HG02885 (cell line): Measurements from ENCODE around the gene SORBS2.

Source experiments
- ATAC-seq: cut with Tn5 transposase; IDR thresholded peaks from one replicate; pipeline ENCODE4 v1.9.1; 2021; ENCODE audit warnings: mild to moderate bottlenecking; ENCODE audit not compliant: unreplicated experiment, poor library complexity

The SORBS2 gene

DNA sequence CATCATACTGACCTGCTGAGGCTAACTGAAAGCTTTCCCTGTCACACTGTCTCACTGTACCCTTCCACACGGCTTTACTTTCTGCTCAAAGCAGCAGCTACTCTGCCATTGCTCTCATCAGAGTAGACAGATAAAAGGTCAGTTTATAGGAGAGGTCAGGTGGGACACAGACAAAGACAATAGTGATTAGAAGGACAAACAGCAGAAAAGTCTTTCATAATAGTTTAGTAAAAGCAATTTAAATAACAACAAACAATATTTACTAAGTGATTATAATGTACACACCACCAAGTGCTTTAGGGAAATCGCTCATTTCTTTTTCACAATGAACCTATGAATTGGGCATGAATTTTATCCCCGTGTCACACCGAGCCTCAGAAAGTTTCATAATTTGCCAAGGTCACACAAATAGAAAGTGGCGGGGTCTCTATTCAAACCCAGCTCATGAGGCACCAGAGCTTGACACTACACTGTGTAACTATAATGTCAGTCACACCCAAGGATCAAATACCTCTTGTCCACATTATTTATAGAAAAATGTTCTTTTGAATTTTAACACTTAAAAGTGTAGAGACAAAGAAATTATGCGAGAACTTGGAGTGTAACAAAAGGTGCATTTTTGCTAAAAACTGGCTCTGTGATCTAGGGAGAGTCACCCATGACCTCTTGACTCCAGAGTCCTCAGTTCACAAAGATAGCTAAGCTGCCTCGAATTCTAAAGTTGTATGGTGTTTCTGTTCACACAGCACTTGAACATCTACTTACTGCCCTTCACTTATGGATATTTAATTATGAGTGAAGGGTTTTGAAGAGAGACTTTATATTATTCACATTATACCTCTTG is 24.5 kb upstream of the SORBS2 start:
- ATAC-seq: no peak

DNA sequence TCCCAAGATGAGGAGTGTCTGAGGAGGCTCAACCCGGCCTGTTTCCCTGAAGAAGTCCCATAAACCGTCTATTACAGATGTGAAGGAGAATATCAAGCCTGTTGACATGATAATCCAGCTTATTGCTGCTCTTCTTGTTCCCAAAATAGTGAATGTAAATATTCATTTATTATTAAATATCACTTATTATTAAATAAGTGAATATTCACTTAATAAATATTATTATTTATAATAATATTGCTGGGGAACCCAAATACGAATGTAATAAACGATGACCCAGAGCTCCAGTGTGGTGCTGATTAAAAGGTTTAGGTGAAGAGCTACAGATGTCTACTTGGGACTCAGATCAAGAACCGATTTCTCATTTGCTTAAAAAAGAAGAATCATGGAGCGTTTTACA is 23.8 kb upstream of the SORBS2 start:
- ATAC-seq: no peak

DNA sequence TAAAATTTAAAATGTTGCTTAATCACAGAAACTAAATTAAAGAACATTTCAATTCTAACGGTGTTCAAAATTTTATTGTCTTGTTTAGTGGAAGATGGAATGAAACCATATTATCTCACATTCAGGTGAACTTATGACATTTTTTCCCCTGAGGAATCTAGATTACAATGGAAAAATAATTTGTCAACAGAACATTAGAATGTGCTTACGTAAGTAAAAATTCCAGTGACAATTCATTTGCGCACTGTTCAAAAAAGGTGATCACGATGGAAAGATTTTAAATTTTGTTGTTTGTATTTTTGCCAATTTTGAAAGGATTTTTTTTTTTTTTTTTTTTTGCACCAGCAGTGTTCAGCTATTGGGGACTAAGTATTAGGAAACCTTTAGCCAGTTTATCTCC is 23.3 kb upstream of the SORBS2 start:
- no peak for ATAC-seq

DNA sequence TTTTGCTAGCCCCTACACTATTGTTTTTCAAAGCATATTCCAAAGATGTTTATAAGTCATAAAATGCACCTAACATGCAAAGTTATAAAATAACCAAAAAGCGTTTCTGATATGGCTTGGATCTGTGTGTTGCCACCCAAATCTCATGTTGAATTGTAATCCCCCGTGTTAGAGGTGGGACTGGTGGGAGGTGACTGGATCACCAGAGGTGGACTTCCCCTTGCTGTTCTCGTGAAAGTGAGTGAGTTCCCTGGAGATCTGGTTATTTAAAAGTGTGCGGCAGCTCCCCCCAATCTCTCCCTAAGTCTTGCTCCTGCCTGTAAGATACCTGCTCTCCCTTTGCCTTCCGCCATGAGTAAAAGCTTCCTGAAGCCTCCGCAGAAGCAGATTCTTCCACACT is 22.8 kb upstream of the SORBS2 start:
- ATAC-seq: no peak

DNA sequence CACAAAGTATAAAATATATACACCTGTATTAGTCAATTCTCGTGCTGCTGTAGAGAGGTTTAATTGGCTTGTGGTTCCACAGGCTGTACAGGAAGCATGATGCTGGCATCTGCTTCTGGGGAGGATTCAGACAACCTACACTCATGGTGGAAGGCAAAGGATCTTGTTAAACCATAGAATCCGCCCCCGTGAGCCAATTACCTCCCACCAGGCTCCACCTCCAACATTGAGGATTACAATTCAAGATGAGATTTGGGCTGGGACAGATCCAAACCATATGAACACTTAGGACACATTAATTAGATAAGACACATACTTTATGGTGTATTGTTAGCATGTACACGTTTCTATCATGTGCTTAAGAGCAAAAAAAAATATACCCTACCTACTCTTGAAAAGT is 22.1 kb upstream of the SORBS2 start:
- no peak for ATAC-seq

DNA sequence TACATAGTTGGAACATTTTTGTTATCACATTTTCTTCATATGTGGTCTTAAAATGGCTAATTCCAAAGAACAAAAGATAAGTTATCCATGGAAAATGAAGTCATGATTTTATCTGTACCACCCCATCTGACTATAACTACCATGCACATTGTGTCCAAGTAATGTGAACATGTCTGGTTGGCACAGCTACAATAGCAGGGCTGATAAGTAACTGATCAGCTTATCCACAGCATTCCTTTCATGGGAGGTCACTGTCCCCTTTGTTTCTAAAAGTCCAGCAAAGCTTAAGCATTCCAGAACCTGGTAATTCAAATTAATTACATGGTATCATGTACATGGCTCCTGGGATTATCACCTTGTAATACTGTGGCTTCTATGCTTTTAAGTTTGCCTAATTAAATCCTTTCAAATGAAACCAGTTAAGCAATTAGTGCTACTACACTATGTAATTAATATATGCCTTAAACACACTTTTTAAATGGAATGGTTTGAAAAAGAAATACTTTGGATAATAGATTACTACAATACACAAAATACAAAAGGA is 21.1 kb upstream of the SORBS2 start:
- ATAC-seq: no peak

DNA sequence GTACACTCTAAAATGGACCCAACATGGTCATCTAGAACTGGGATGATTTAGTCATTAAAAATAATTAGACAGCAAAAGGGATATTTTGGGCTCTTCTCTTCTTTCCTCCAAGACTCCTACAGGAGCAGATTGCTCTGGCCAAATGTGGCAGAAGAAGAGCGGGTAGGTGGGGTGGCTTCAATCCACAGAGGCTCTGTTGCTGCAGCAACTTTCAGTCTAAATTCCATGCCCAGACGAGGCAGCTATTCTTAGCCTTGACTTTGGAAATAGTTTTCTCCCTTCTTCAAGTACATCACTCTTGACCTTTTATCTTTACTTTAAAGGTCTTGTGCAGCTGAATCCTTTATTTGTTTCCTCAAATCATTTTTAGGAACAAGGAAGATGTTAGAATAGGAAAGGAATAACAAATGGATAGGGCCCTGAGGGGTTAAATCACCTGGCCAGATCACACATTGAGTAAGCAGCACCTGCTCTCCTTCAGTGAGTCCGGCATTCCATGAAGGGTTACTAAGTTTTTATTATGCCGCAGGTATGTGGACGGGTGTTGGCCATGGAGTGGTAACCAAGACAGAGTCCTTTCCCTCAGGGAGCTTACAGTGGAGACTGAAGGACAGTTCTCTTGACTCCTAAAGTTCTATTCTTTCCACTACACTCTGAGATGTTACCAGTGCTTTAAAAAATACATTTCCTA is 19.3 kb upstream of the SORBS2 start:
- no peak for ATAC-seq

DNA sequence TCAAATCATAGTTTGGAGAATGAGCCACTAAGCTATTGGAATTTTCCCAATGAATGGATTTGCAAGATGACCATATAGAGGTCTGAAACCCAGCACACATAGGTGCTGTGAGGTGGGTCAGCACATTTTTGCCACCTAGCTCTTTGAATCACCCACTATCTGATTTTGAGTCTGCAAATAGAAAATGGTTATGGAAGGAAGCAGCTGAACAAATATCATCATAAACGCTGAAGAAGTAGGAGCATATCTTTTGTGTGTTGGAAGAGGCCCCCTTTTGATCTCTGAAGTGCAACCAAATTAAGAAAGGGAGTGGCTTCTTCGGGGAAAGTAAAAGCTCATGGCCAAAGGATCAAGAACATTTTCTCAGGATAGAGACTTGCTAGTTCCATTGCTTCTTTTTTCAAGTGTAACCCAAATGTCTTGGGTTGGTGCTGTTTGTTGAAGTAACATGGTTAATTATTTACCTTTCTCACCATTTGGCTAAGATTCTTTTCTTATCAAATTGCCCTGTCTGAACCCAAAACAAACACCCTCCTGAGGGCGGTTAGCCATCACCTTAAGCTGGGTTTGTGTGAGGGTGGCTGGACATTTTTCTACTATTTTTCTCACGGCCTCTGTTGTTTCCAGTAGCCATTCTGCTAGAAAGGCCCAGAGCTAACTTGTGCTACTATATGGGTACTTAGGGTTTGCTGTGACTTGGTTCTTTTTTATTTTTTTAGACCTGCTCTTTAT is 18.4 kb upstream of the SORBS2 start:
- ATAC-seq: no peak

DNA sequence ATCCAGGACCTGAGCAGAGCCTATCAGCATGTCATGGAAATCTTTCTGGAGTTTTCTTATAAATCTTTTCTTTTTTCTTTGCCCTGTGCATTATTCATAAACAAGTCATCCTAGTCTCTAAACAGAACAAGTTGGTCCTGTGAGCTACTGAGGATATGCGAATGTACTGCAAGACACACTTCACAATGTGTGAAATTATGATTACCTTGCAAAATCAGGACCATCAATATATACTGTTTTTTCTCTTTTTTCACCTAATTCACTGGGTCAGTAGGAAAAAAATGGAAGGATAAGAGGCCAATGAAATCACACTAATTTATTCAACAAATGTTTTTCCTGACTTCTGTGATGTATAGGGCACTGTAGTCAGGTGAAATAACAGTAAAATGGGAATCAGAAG is 14.4 kb upstream of the SORBS2 start:
- ATAC-seq: no peak

DNA sequence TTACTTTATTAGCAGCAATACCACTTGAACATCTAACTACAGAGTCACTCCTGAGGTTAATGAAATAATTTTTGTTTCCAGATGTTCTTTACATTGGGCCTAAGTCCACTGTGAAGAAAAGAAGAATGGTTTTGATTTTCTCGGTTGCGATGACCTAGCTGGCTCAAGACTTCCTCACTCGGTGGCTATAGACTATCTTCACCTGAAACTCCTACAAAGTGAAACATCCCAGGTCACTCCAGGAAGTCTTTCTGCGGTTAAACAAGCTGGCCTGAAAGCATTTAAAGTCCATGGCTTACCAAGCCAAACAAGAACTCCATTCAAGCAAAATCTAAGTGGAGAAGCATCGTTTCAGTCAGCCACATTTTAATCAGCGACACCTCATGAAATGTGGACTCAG is 13.7 kb upstream of the SORBS2 start:
- ATAC-seq: no peak

DNA sequence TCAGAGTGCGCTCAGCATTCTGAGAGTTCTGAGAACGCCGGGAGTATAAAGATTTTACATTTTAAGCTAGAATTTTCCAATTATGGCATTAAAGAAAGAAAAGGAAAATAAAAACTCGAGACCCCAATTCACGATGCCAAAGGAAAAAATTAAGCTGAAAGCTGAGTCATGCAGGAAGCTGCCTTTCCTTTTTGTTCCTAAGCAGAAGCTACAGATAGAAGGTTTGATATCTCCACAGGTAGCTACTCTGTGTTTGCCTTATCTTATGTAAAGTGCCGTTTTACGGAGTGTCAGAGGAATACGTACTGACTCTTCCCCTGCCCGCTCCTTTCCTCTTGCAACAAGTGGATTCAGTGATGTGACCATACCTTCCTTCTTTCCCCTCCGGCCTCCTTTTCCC is 10.8 kb upstream of the SORBS2 start:
- ATAC-seq: no peak

DNA sequence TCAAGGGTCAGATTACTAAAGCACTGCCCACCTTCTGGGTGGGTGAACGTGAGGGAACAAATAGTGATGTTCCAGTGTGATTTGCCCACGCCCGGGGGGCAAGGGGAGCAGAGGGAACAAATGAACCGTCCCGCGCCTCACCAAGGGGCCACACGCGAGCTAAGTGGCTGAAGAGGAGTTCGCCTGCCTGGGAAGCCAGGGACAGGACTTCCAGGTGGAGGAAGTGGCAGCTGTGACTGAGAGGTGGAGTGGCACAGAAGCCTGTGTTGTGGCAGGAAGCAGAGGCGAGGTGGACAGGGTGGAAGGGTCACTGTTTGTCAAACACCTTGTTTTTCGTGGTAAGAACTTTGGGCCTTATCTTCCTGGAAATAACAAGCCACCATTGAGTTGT is 9.0 kb upstream of the SORBS2 start:
- ATAC-seq: no peak

DNA sequence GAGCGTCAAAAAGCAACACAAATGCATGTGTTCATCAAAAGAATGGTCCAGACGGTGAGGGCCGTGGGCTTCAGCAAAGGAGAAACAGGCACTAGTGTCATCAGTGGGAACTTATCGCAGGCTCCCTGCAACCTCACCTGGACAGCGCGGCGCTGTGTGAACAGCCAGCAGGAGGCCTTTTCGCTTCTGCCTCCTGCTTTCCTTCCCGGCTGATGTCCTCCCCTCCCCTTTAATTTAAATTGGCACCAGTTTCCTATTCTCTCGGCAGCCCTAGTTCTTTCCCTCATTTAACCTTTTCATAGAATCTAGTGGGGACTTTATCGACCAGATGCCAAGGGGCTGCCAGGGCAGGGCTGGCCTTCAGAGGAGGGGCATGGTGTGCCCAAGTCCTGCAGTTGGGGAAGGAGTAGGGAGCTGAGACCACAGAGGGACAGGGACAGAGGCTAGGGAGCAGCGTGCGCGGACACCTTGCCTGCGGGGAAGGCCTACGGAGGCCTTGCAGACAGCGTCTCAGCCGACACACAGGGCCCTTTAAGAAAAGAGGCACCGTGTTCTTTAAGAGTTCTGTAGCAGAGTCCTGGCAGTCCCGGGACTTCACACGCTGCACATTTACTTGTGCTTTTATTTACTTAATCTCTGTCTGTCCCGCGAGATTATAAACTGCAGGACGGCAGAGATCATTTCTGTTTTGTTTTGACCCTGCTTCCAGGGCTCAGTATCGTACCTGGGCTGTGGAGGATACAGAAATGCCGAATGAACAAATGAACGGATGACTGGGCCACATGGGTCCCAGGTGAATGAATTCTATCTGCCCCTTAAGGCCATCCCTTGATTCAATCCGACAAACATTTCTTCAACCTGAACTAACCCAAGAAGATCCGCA is 8.4 kb upstream of the SORBS2 start:
- ATAC-seq: no peak

DNA sequence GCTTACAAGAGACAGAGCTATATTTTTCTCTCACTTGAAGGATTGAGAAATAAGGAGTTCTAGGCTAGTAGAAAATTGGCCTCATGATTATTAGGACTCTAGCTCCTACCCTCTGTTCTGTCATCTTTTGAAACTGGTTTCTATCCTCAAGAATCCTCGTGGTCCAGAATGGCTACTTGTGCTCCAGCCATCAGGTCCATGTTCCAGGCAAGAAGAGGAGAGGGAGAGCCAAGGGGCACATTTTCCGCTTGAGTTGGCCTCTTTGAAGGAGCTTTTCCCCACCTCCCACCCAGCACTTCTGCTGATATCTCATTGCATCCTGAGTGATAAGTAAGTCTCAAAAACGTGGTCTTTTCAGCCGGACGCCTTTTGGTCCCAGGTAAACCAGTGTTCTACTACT is 7.2 kb upstream of the SORBS2 start:
- ATAC-seq: no peak

DNA sequence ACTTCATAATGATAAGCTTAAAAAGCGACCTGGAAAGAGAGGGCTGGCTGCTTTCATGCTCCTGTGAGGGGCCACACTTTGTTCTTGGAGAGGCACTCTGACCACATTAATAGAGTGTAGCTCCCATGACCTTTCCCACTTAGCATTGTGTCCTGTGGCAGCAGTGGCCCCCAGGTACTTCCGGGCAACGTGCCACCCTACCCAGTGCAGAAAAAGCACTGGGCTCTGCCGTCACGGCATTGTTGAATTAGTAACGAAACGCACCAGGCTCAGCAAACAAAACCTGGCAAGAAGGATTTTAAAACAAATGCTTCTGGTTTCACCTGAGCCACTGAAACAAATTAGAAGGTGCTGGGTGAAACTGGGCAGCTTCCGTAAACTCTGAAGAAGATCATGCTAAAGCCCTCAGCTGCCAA is 5.4 kb upstream of the SORBS2 start:
- no peak for ATAC-seq

DNA sequence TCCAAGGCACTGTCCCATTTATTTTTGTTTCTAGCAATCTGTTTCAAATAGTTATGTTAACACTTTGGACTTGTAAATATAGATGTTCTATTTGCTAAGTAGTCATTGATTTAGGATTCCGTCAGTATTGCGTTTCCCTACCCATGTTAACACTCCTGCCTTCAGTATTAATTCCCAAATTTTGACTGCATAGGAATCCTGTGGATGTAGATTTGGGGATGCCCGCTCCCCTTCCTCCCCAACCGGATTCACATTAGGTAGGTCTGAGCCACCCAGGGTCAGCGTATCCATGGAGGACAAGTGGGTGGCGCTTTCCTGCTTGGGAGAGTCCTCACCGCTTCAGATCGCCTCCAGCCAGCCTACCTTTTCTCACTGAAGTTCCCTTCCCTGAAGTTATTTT is 1.1 kb upstream of the SORBS2 start:
- no peak for ATAC-seq

DNA sequence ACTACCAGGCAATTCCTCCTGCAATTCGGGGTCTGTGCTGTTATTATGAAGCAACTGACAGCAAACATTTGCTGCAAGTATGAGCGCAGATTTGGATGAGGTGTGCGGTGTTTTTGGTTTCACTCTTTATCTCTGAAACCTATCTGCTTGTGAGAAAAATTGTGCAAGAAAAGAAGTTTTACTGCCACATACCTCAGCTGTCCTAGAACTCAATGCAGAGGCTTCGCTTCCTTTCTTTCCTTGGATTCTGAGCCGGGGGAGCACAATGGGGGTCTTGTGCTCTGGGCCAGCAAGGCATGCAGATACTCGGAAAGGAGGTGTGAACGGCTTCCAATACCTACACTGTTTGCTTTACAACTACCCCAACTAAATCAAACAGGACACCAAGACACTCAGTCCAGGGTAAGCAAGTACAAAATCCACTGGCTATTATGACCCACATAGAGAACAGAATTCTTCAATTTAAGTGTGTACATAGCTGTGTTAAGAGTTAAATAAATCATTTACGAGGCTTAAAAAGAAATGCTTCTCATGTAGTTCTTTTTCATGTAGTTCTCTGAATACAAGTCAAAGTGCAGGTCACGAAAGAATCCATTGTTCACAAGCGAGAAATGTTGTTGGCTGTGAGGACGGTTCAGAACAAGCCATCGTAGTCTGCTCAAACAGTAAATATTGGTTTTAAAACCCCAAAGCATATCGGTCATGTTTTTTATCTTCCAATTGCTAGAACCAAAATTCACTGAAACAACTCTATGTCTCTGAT is 1.1 kb downstream of the SORBS2 start:
- ATAC-seq: peak; percentile 2

DNA sequence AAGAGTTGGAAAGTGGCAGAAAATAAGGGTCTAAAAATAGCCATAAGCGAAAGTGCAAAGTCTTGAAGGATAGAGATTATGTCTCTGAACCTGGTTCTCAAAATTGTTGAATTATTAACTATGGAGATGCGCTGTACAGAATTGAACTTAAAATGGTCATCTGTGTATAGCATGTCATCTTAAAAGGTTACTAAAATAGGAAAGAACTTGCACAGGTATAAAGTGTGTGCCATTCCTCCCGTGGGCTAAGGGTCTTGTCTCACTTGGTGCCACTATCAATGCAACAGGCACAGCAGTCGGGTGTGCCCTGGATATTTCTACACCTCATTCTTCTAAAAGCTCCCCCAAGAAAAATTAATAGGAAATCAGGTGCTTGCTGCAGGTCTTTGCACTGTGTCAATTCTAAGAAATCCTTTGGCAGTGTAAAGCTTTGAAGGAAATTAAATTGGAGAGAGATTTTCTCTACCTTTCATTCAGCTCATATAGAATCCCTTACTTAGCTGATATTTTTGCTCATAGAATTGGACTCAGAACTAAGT is 2.4 kb downstream of the SORBS2 start:
- no peak for ATAC-seq

DNA sequence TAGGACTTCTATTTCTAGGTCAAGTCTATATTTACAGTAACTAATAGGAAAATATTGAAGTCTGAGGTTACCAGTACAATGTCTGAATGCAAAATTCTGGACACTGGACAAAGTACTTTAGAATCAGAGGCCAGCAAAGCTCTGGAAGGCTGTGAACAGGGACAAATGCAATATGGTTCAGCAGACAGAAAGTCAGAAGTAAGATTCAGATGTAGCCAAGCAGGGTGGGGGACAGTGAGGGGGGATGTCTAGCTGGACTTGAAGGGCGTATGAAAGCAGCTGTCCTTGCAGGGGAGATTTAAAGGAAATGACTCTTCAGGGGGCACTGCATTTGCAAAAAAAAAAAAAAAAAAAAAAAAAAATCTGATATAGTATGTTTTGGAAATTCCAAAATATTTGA is 2.9 kb downstream of the SORBS2 start:
- no peak for ATAC-seq
